ENCODE results near the gene IGFL1. TPM values are rescaled to one million over a fixed set of nuclear protein-coding genes. Genes with fewer than 3 reads are reported as not detected.
"Not testable (repeated sequence)": the region's sequence is repeated elsewhere in the genome, so short reads cannot be mapped to it uniquely, and the experiment has no call there.

Gene IGFL1
- total RNA-seq, 4 donors from 2014 or later = not detected

DNA sequence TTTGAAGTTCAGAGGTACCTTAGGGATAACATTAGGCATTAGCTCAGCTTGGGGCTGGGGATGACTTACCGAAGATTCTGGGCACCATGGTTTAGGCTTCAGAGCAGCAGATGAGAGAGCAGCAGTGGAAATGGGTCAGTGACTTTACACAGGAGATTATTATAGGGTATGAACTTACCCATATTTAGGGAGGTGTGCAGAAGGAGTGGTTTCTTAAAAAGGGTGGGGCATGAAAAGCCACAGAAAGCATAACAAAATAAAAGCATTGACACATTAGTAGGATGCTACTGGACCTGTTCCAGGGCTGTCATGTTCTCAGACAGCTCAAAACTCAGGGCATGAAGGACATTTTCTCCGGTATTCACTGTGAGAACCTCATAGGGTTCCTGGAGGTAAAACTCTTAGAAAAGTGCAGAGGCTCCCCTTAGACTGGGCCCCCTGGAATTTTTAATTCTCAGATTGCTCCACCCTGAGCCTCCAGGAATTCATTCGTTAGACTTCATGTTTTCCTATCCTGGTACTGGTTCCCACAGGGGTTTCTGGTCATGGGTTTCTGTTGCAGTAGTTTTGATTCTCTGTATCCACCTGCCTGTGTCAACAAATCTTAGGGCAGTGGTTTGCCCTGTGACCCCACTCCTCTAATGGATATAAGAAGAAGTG is 20.7 kb downstream of the IGFL1 start:
- Histone ChIP-seq H3K4me1 (no peaks in the 10 kb centered on the region), H3K9me3 (no peaks in the 10 kb centered on the region), H3K4me3 (no peak overlapping the region), H3K27me3 (peaks cover 0 to 36% of the 10 kb centered on the region in 2 donors), H3K27ac (no peak overlapping the region), H3K36me3 (no peaks in the 10 kb centered on the region)
- no peak for TF ChIP-seq EP300 (IDR thresholded peaks at IDR 0.05)
- no peak for TF ChIP-seq POLR2A (IDR thresholded peaks at IDR 0.05)
- TF ChIP-seq, protein P1, sequence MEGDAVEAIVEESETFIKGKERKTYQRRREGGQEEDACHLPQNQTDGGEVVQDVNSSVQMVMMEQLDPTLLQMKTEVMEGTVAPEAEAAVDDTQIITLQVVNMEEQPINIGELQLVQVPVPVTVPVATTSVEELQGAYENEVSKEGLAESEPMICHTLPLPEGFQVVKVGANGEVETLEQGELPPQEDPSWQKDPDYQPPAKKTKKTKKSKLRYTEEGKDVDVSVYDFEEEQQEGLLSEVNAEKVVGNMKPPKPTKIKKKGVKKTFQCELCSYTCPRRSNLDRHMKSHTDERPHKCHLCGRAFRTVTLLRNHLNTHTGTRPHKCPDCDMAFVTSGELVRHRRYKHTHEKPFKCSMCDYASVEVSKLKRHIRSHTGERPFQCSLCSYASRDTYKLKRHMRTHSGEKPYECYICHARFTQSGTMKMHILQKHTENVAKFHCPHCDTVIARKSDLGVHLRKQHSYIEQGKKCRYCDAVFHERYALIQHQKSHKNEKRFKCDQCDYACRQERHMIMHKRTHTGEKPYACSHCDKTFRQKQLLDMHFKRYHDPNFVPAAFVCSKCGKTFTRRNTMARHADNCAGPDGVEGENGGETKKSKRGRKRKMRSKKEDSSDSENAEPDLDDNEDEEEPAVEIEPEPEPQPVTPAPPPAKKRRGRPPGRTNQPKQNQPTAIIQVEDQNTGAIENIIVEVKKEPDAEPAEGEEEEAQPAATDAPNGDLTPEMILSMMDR (IDR thresholded peaks at IDR 0.05) = no peak
- 54 to 55% methylated on average over 3 of the region's 3 CpGs for WGBS, 2 donors
- no peak for DNase-seq (ENCODE audit: low spot score in 2 of 2)

- 68 to 75% methylated on average over 5 of the region's 5 CpGs for WGBS, 2 donors
These were observed 21.9 kb downstream of the IGFL1 start for GRCh38 chr19:46251416-46251815.

GRCh38 chr19:46254776-46255175 is 25.2 kb downstream of the IGFL1 start:
- no peak overlapping the region for H3K27ac ChIP-seq
- no peaks in the 10 kb centered on the region for H3K9me3 ChIP-seq
- H3K4me3 ChIP-seq = no peak overlapping the region
- no peak for DNase-seq (ENCODE audit: low spot score in 2 of 2)
- WGBS, 2 donors = 72 to 83% methylated on average over 4 of the region's 4 CpGs
- TF ChIP-seq POLR2A (IDR thresholded peaks at IDR 0.05) (no peak), EP300 (IDR thresholded peaks at IDR 0.05) (no peak)
- TF ChIP-seq, protein P1 (IDR thresholded peaks at IDR 0.05) = no peak
- no peaks in the 10 kb centered on the region for H3K4me1 ChIP-seq
- H3K36me3 ChIP-seq = no peaks in the 10 kb centered on the region
- H3K27me3 ChIP-seq = peaks cover 0 to 19% of the 10 kb centered on the region in 2 donors

More at GRCh38 chr19:46251416-46251815, 21.9 kb downstream of the IGFL1 start:
- H3K27me3 ChIP-seq = peaks cover 0 to 27% of the 10 kb centered on the region in 2 donors
- no peaks in the 10 kb centered on the region for H3K4me1 ChIP-seq
- TF ChIP-seq, protein P1 (IDR thresholded peaks at IDR 0.05) = no peak
- no peak for TF ChIP-seq EP300 (IDR thresholded peaks at IDR 0.05)
- no peak for TF ChIP-seq POLR2A (IDR thresholded peaks at IDR 0.05)
- no peak overlapping the region for H3K27ac ChIP-seq
- DNase-seq (ENCODE audit: low spot score in 2 of 2) = no peak
- H3K4me3 ChIP-seq = no peak overlapping the region
- H3K36me3 ChIP-seq = no peaks in the 10 kb centered on the region
- no peaks in the 10 kb centered on the region for H3K9me3 ChIP-seq

GRCh38 chr19:46256855-46257254 is 27.3 kb downstream of the IGFL1 start:
- Histone ChIP-seq H3K9me3 (no peaks in the 10 kb centered on the region), H3K4me3 (no peak overlapping the region), H3K27ac (no peak overlapping the region), H3K27me3 (peaks cover 0 to 24% of the 10 kb centered on the region in 2 donors), H3K4me1 (no peaks in the 10 kb centered on the region), H3K36me3 (no peaks in the 10 kb centered on the region)
- no peak for TF ChIP-seq POLR2A (IDR thresholded peaks at IDR 0.05)
- TF ChIP-seq EP300 (IDR thresholded peaks at IDR 0.05) = no peak
- TF ChIP-seq, protein P1 (IDR thresholded peaks at IDR 0.05) = no peak
- DNase-seq (ENCODE audit: low spot score in 2 of 2) = no peak
- WGBS, 2 donors = 72 to 75% methylated on average over 8 of the region's 8 CpGs

- H3K27me3 ChIP-seq = peaks cover 0 to 38% of the 10 kb centered on the region in 2 donors
- not testable (repeated sequence) for H3K9me3 ChIP-seq; H3K4me1 ChIP-seq; H3K4me3 ChIP-seq; H3K36me3 ChIP-seq; DNase-seq (ENCODE audit: low spot score in 2 of 2); H3K27ac ChIP-seq
- WGBS, 2 donors = 69 to 79% methylated on average over 7 of the region's 7 CpGs
These were observed 32.0 kb downstream of the IGFL1 start for GRCh38 chr19:46261501-46261900.

DNA sequence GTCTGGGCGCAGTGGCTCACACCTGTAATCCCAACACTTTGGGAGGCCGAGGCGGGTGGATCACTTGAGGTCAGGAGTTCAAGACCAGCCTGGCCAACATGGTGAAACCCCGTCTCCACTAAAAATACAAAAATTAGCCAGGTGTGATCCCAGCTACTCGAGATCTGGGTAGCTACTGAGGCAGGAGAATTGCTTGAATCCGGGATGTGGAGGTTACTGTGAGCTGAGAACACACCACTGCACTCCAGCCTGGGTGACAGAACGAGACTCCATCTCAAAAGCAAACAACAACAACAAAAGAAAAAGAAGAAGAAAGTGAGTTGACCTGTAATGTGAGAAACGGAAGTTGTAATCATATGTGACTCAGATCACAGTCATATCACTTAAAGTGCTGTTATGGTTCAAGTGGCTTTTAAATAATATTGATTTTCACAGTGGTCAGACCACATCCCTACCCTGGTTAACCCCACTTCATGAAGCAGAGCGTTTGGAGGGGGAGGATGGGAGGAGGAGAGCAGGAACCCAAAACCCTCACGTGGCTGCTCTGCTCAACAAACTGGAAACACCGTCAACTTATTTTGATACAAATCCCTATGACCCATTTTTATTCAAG is 33.2 kb downstream of the IGFL1 start:
- H3K36me3 ChIP-seq; DNase-seq (ENCODE audit: low spot score in 2 of 2); H3K4me1 ChIP-seq; H3K9me3 ChIP-seq; H3K4me3 ChIP-seq; H3K27ac ChIP-seq: not testable (repeated sequence)
- peaks cover 0 to 38% of the 10 kb centered on the region in 2 donors for H3K27me3 ChIP-seq
- 49 to 52% methylated on average over 11 of the region's 11 CpGs for WGBS, 2 donors

GRCh38 chr19:46264801-46265200 is 35.3 kb downstream of the IGFL1 start:
- H3K27ac ChIP-seq; H3K36me3 ChIP-seq; H3K4me1 ChIP-seq; H3K4me3 ChIP-seq; H3K9me3 ChIP-seq; DNase-seq (ENCODE audit: low spot score in 2 of 2): not testable (repeated sequence)
- H3K27me3 ChIP-seq = peaks cover 0 to 50% of the 10 kb centered on the region in 2 donors
- WGBS, 2 donors = 82 to 84% methylated on average over 5 of the region's 5 CpGs
